Stimulated activated naive B cell treated with anti-CD40 and anti-IgM and Interleukin-4, amounts not matched to agents 10 μg/mL and 1 μg/mL and 100 μg/mL, for 72 hours (primary cell): ENCODE measurements around the gene TANGO6.
"Not testable (repeated sequence)": the region's sequence is repeated elsewhere in the genome, so short reads cannot be mapped to it uniquely, and the experiment has no call there.

Experiments used
- ATAC-seq, 2 donors: fragments of 150-1000 bp; cut with Tn5 transposase; replicated peaks; 2 replicates each; pipeline ENCODE4 v1.10.0; 2021; ENCODE audit warnings: moderate library complexity in 1 of 2
- DNase-seq: peaks from one replicate; pipeline ENCODE4 v3.0.0; 2021
- H3K27ac Mint-ChIP-seq: one replicate; pipeline ENCODE4 v1.8.0; 2022; ENCODE audit warnings: mild to moderate bottlenecking, mixed read lengths
- H3K27me3 Mint-ChIP-seq, 2 donors: one replicate each; pipeline ENCODE4 v1.8.0; 2022; ENCODE audit warnings: mixed read lengths in 2 of 2
- H3K36me3 Mint-ChIP-seq, 2 donors: one replicate each; pipeline ENCODE4 v1.8.0; 2022; ENCODE audit warnings: mixed read lengths in 2 of 2, mild to moderate bottlenecking in 1 of 2
- H3K4me1 Mint-ChIP-seq, 2 donors: one replicate each; pipeline ENCODE4 v1.8.0; 2022; ENCODE audit warnings: mixed read lengths in 2 of 2, mild to moderate bottlenecking in 1 of 2
- H3K4me3 Mint-ChIP-seq, 2 donors: one replicate each; pipeline ENCODE4 v1.8.0; 2022; ENCODE audit warnings: mild to moderate bottlenecking in 2 of 2, mixed read lengths in 2 of 2, moderate library complexity in 1 of 2
- H3K9me3 Mint-ChIP-seq, 2 donors: one replicate each; pipeline ENCODE4 v1.8.0; 2022; ENCODE audit warnings: mixed read lengths in 2 of 2, mild to moderate bottlenecking in 1 of 2

TANGO6 gene

GRCh38 chr16:69126801-69127200 is 283.5 kb downstream of the TANGO6 start:
- not testable (repeated sequence) for H3K4me3 Mint-ChIP-seq, ATAC-seq, DNase-seq, H3K9me3 Mint-ChIP-seq, H3K27me3 Mint-ChIP-seq, H3K27ac Mint-ChIP-seq
- Mint-ChIP-seq H3K4me1 (peaks cover 14 to 57% of the 10 kb centered on the region in 2 donors), H3K36me3 (peaks cover 7 to 14% of the 10 kb centered on the region in 2 donors)

GRCh38 chr16:69127966-69128510 is 284.7 kb downstream of the TANGO6 start:
- DNase-seq (no peak), ATAC-seq (no peak)
- H3K4me1 Mint-ChIP-seq = peaks cover 16 to 62% of the 10 kb centered on the region in 2 donors
- H3K27me3 Mint-ChIP-seq = no peaks in the 10 kb centered on the region
- H3K27ac Mint-ChIP-seq = no peak overlapping the region
- peaks cover 7 to 17% of the 10 kb centered on the region in 2 donors for H3K36me3 Mint-ChIP-seq
- H3K9me3 Mint-ChIP-seq = no peaks in the 10 kb centered on the region
- H3K4me3 Mint-ChIP-seq = no peak overlapping the region

GRCh38 chr16:69130461-69130860 is 287.1 kb downstream of the TANGO6 start:
- Mint-ChIP-seq H3K27ac (no peak overlapping the region), H3K4me3 (no peak overlapping the region)
- ATAC-seq = no peak

GRCh38 chr16:69131167-69131838 is 288.0 kb downstream of the TANGO6 start:
- Mint-ChIP-seq H3K4me3 (peak overlapping the region; percentile 97 to 98), H3K9me3 (no peaks in the 10 kb centered on the region), H3K27me3 (no peaks in the 10 kb centered on the region), H3K27ac (peak overlapping the region; percentile 94), H3K36me3 (peaks cover 14 to 32% of the 10 kb centered on the region in 2 donors), H3K4me1 (peaks cover 27 to 67% of the 10 kb centered on the region in 2 donors)
- ATAC-seq (peak in 1 of 2 donors; percentile 10), DNase-seq (no peak)

More at GRCh38 chr16:69130461-69130860, 287.1 kb downstream of the TANGO6 start:
- H3K4me1 Mint-ChIP-seq = peaks cover 29 to 73% of the 10 kb centered on the region in 2 donors
- DNase-seq = no peak
- peaks cover 14 to 30% of the 10 kb centered on the region in 2 donors for H3K36me3 Mint-ChIP-seq
- no peaks in the 10 kb centered on the region for H3K27me3 Mint-ChIP-seq
- H3K9me3 Mint-ChIP-seq = no peaks in the 10 kb centered on the region

GRCh38 chr16:69131839-69132423 is 288.6 kb downstream of the TANGO6 start:
- peaks cover 28 to 65% of the 10 kb centered on the region in 2 donors for H3K4me1 Mint-ChIP-seq
- H3K4me3 Mint-ChIP-seq = peak overlapping the region; percentile 97 to 98
- no peaks in the 10 kb centered on the region for H3K9me3 Mint-ChIP-seq

GRCh38 chr16:69132424-69133252 is 289.3 kb downstream of the TANGO6 start, which contains the start of the genes CHTF8 and UTP4:
CHTF8 (minus strand) TSS chr16:69132588; CDS start chr16:69121458, 11,130 bp downstream.
UTP4 (plus strand) TSS chr16:69132649; CDS start chr16:69133460, 811 bp downstream.
- no peaks in the 10 kb centered on the region for H3K9me3 Mint-ChIP-seq
- H3K27ac Mint-ChIP-seq = peak within 1 kb of the TSS; percentile 95
- peak; percentile 83 for DNase-seq
- peak; percentile 96 for ATAC-seq
- H3K4me1 Mint-ChIP-seq = peaks cover 28 to 58% of the 10 kb centered on the region in 2 donors
- H3K27me3 Mint-ChIP-seq = no peaks in the 10 kb centered on the region
- peak within 1 kb of the TSS; percentile 97 to 98 for H3K4me3 Mint-ChIP-seq
- peaks cover 22 to 39% of the 10 kb centered on the region in 2 donors for H3K36me3 Mint-ChIP-seq

More at GRCh38 chr16:69131839-69132423, 288.6 kb downstream of the TANGO6 start:
- Mint-ChIP-seq H3K27me3 (no peaks in the 10 kb centered on the region), H3K27ac (peak overlapping the region; percentile 94), H3K36me3 (peaks cover 19 to 38% of the 10 kb centered on the region in 2 donors)
- ATAC-seq (peak; percentile 53 to 57), DNase-seq (peak; percentile 56)

- peak overlapping the region; percentile 95 for H3K27ac Mint-ChIP-seq
Measured at GRCh38 chr16:69133373-69133954, 290.1 kb downstream of the TANGO6 start.

More at GRCh38 chr16:69133373-69133954, 290.1 kb downstream of the TANGO6 start:
- peaks cover 26 to 46% of the 10 kb centered on the region in 2 donors for H3K36me3 Mint-ChIP-seq
- DNase-seq = no peak
- peaks cover 28 to 53% of the 10 kb centered on the region in 2 donors for H3K4me1 Mint-ChIP-seq
- H3K4me3 Mint-ChIP-seq = peak overlapping the region; percentile 92 to 98
- H3K27me3 Mint-ChIP-seq = no peaks in the 10 kb centered on the region
- H3K9me3 Mint-ChIP-seq = no peaks in the 10 kb centered on the region
- no peak for ATAC-seq
